Fibroblast of pulmonary artery (primary cell): ENCODE measurements around the gene CAPSL.
"Not testable (repeated sequence)": the region's sequence is repeated elsewhere in the genome, so short reads cannot be mapped to it uniquely, and the experiment has no call there.

Source experiments
- DNase-seq: peaks from one replicate; pipeline ENCODE4 v3.0.0-alpha.2; 2010; ENCODE audit warnings: low read depth
- H3K4me3 ChIP-seq: replicated peaks from 2 replicates; pipeline ENCODE4 v1.5.1; 2011; ENCODE audit warnings: low read depth, mild to moderate bottlenecking, control low read depth, low read length, moderate library complexity
- CTCF ChIP-seq: IDR thresholded peaks from 2 replicates; pipeline ENCODE4 v1.5.1; 2011; ENCODE audit warnings: mild to moderate bottlenecking, control low read depth, low read length, inconsistent platforms; ENCODE audit errors: missing control alignments

The CAPSL gene

GRCh38 chr5:35899800-35900199 is 38.6 kb downstream of the CAPSL start:
- no peak overlapping the region for H3K4me3 ChIP-seq
- TF ChIP-seq CTCF = no peak
- DNase-seq = no peak

GRCh38 chr5:35898952-35899660 is 39.3 kb downstream of the CAPSL start:
- no peak for DNase-seq
- H3K4me3 ChIP-seq = no peak overlapping the region
- no peak for TF ChIP-seq CTCF

- TF ChIP-seq CTCF = no peak
- H3K4me3 ChIP-seq = no peak overlapping the region
- no peak for DNase-seq
These were observed 44.3 kb downstream of the CAPSL start for GRCh38 chr5:35894131-35894530.

GRCh38 chr5:35892799-35893198 is 45.6 kb downstream of the CAPSL start:
- not testable (repeated sequence) for DNase-seq, H3K4me3 ChIP-seq

GRCh38 chr5:35890021-35891020 is 48.1 kb downstream of the CAPSL start:
- no peak for TF ChIP-seq CTCF
- DNase-seq = no peak
- no peak overlapping the region for H3K4me3 ChIP-seq

GRCh38 chr5:35887321-35888100 is 50.9 kb downstream of the CAPSL start:
- no peak for TF ChIP-seq CTCF
- DNase-seq = peak; percentile 3
- no peak overlapping the region for H3K4me3 ChIP-seq

- no peak for DNase-seq
- no peak overlapping the region for H3K4me3 ChIP-seq
- no peak for TF ChIP-seq CTCF
These were observed 52.0 kb downstream of the CAPSL start for GRCh38 chr5:35886381-35886780.
